WTC11 (cell line): ENCODE data around the gene CNTN1. TPM values are rescaled to one million over a fixed set of nuclear protein-coding genes. Genes with fewer than 3 reads are reported as not detected.

Source experiments
- ATAC-seq: fragments of 200-7000 bp; cut with Tn5 transposase; 2 replicates; pipeline ENCODE4 v1.10.0; 2021; ENCODE audit warnings: mild to moderate bottlenecking, moderate library complexity
- CTCF ChIA-PET: fragments of 300-600 bp; sonication (Branson Sonifier 250); formaldehyde crosslinking; loops from one replicate; lab custom pipeline; 2021; ENCODE audit warnings: antibody characterized with exemption; lab: Charles Lee
- POLR2A ChIA-PET: fragments of 350-600 bp; sonication (Branson Sonifier 250); formaldehyde crosslinking; loops from one replicate; lab custom pipeline; 2021; ENCODE audit warnings: antibody characterized with exemption; lab: Charles Lee
- DNase-seq: peaks from one replicate; pipeline ENCODE4 v3.0.0; 2021; ENCODE audit warnings: low spot score
- H3K27ac Mint-ChIP-seq: 2 replicates; pipeline ENCODE4 v1.8.0; 2021; ENCODE audit warnings: mixed read lengths
- H3K27me3 Mint-ChIP-seq: 2 replicates; pipeline ENCODE4 v1.8.0; 2021; ENCODE audit warnings: low read depth, mild to moderate bottlenecking, moderate library complexity, mixed read lengths
- H3K36me3 Mint-ChIP-seq: 2 replicates; pipeline ENCODE4 v1.8.0; 2021; ENCODE audit warnings: mixed read lengths
- H3K4me1 Mint-ChIP-seq: 2 replicates; pipeline ENCODE4 v1.8.0; 2022; ENCODE audit warnings: mixed read lengths
- H3K4me3 Mint-ChIP-seq: 2 replicates; pipeline ENCODE4 v1.8.0; 2021; ENCODE audit warnings: mild to moderate bottlenecking, moderate library complexity, mixed read lengths
- H3K9me3 Mint-ChIP-seq: 2 replicates; pipeline ENCODE4 v1.8.0; 2021; ENCODE audit warnings: mixed read lengths
- ATF3 ChIP-seq: sonication (generic); formaldehyde crosslinking; conservative IDR thresholded peaks from 2 replicates; pipeline ENCODE4 v1.8.1; 2022; ENCODE audit warnings: mild to moderate bottlenecking, missing genetic modification reagents
- ATF6 ChIP-seq: sonication (generic); formaldehyde crosslinking; IDR thresholded peaks from 2 replicates; pipeline ENCODE4 v1.8.1; 2023; ENCODE audit warnings: mild to moderate bottlenecking, missing genetic modification reagents
- E2F4 ChIP-seq: sonication (generic); formaldehyde crosslinking; IDR thresholded peaks from 2 replicates; pipeline ENCODE4 v1.8.1; 2022; ENCODE audit warnings: low read depth, mild to moderate bottlenecking, moderate library complexity, missing genetic modification reagents, borderline replicate concordance
- ERG ChIP-seq: fragments of 250-450 bp; sonication (Bioruptor Pico); IDR thresholded peaks from 2 replicates; pipeline ENCODE4 v1.8.0; 2021; ENCODE audit warnings: mild to moderate bottlenecking
- ETV6 ChIP-seq: sonication (generic); formaldehyde crosslinking; IDR thresholded peaks from 2 replicates; pipeline ENCODE4 v1.8.1; 2022; ENCODE audit warnings: mild to moderate bottlenecking, missing genetic modification reagents
- FOXJ3 ChIP-seq: sonication (generic); formaldehyde crosslinking; IDR thresholded peaks from 2 replicates; pipeline ENCODE4 v1.9.0; 2021; ENCODE audit warnings: missing genetic modification reagents, mild to moderate bottlenecking, borderline replicate concordance
- FOXP1 ChIP-seq: sonication (generic); formaldehyde crosslinking; IDR thresholded peaks from 2 replicates; pipeline ENCODE4 v1.8.0; 2022; ENCODE audit warnings: missing genetic modification reagents, mild to moderate bottlenecking, moderate library complexity, borderline replicate concordance
- FOXP4 ChIP-seq: sonication (generic); formaldehyde crosslinking; IDR thresholded peaks from 2 replicates; pipeline ENCODE4 v1.8.0; 2022; ENCODE audit warnings: mild to moderate bottlenecking, missing genetic modification reagents
- GTF2I ChIP-seq: fragments of 250-450 bp; sonication (Bioruptor Pico); conservative IDR thresholded peaks from 2 replicates; pipeline ENCODE4 v1.4.0; 2021; ENCODE audit warnings: mild to moderate bottlenecking
- IRF2 ChIP-seq: sonication (generic); formaldehyde crosslinking; IDR thresholded peaks from 2 replicates; pipeline ENCODE4 v1.8.0; 2022; ENCODE audit warnings: low read depth, missing genetic modification reagents, borderline replicate concordance
- MAX ChIP-seq: sonication (generic); formaldehyde crosslinking; IDR thresholded peaks from 2 replicates; pipeline ENCODE4 v1.8.0; 2022; ENCODE audit warnings: mild to moderate bottlenecking, missing genetic modification reagents
- MYBL2 ChIP-seq: sonication (generic); formaldehyde crosslinking; IDR thresholded peaks from 2 replicates; pipeline ENCODE4 v1.8.1; 2023; ENCODE audit warnings: mild to moderate bottlenecking, moderate library complexity, missing genetic modification reagents
- NR1H2 ChIP-seq: sonication (generic); formaldehyde crosslinking; IDR thresholded peaks from 2 replicates; pipeline ENCODE4 v1.9.0; 2021; ENCODE audit warnings: mild to moderate bottlenecking, moderate library complexity, missing genetic modification reagents
- NR2C2 ChIP-seq: sonication (generic); formaldehyde crosslinking; IDR thresholded peaks from 2 replicates; pipeline ENCODE4 v1.8.0; 2022; ENCODE audit warnings: mild to moderate bottlenecking, missing genetic modification reagents
- NR3C1 ChIP-seq: sonication (generic); formaldehyde crosslinking; conservative IDR thresholded peaks from 2 replicates; pipeline ENCODE4 v1.8.1; 2023; ENCODE audit warnings: low read depth, mild to moderate bottlenecking, missing genetic modification reagents
- PRDM15 ChIP-seq: sonication (generic); formaldehyde crosslinking; IDR thresholded peaks from 2 replicates; pipeline ENCODE4 v1.8.0; 2022; ENCODE audit warnings: missing genetic modification reagents
- PRRX2 ChIP-seq: fragments of 250-450 bp; sonication (Bioruptor Pico); IDR thresholded peaks from 2 replicates; pipeline ENCODE4 v1.8.0; 2021; ENCODE audit warnings: mild to moderate bottlenecking
- RORB ChIP-seq: fragments of 250-450 bp; sonication (Bioruptor Pico); IDR thresholded peaks from 2 replicates; pipeline ENCODE4 v1.9.0; 2021; ENCODE audit warnings: mild to moderate bottlenecking
- SOX15 ChIP-seq: fragments of 250-450 bp; sonication (Bioruptor Pico); IDR thresholded peaks from 2 replicates; pipeline ENCODE4 v1.9.0; 2021; ENCODE audit warnings: mild to moderate bottlenecking
- TEAD4 ChIP-seq: sonication (generic); formaldehyde crosslinking; IDR thresholded peaks from 2 replicates; pipeline ENCODE4 v1.8.0; 2022; ENCODE audit warnings: mild to moderate bottlenecking, missing genetic modification reagents
- TP53 ChIP-seq: sonication (generic); formaldehyde crosslinking; IDR thresholded peaks from 2 replicates; pipeline ENCODE4 v1.8.1; 2023; ENCODE audit warnings: mild to moderate bottlenecking, missing genetic modification reagents
- ZMAT4 ChIP-seq: fragments of 250-450 bp; sonication (Bioruptor Pico); IDR thresholded peaks from 2 replicates; pipeline ENCODE4 v1.9.0; 2021; ENCODE audit warnings: mild to moderate bottlenecking
- ZNF416 ChIP-seq: fragments of 250-450 bp; sonication (Bioruptor Pico); IDR thresholded peaks from 2 replicates; pipeline ENCODE4 v1.9.0; 2021; ENCODE audit warnings: mild to moderate bottlenecking, inconsistent platforms
- total RNA-seq: library from RNA; stranded (reverse); gene quantifications from 3 replicates; pipeline ENCODE4 v1.2.3, GENCODE V29; 2021

The CNTN1 gene
- total RNA-seq, 1 experiment from 2014 or later, result 16.9 TPM

- no peak for TF ChIP-seq FOXP4
- no peak for TF ChIP-seq ZNF416 (CRISPR knock-in tag)
Observed at GRCh38 chr12:40833818-40834217, 141.6 kb downstream of the CNTN1 start (continued).

GRCh38 chr12:40834321-40834720 is 142.1 kb downstream of the CNTN1 start:
- TF ChIP-seq ZMAT4, result no peak
- TF ChIP-seq RORB (CRISPR knock-in tag), result no peak
- TF ChIP-seq MYBL2, result no peak
- no peak for TF ChIP-seq ETV6 (CRISPR knock-in tag)
- TF ChIP-seq IRF2 (CRISPR knock-in tag), result no peak
- no peak for TF ChIP-seq NR2C2 (CRISPR knock-in tag)
- TF ChIP-seq SOX15 (CRISPR knock-in tag), result no peak
- no peak for TF ChIP-seq ATF3 (CRISPR knock-in tag)
- no peak for TF ChIP-seq NR3C1
- no peak for TF ChIP-seq ATF6 (CRISPR knock-in tag)
- no peak for TF ChIP-seq GTF2I
- H3K4me3 Mint-ChIP-seq, result no peak overlapping the region
- ATAC-seq, result no peak
- peaks cover 4% of the 10 kb centered on the region for H3K4me1 Mint-ChIP-seq
- CTCF ChIA-PET, result no interaction called here
- POLR2A ChIA-PET, result no interaction called here
- no peaks in the 10 kb centered on the region for H3K36me3 Mint-ChIP-seq
- no peak overlapping the region for H3K27ac Mint-ChIP-seq
- H3K27me3 Mint-ChIP-seq, result no peaks in the 10 kb centered on the region
- DNase-seq, result no peak
- no peaks in the 10 kb centered on the region for H3K9me3 Mint-ChIP-seq

GRCh38 chr12:40837891-40838429 is 145.7 kb downstream of the CNTN1 start:
- H3K36me3 Mint-ChIP-seq, result no peaks in the 10 kb centered on the region
- no peaks in the 10 kb centered on the region for H3K27me3 Mint-ChIP-seq
- no peak overlapping the region for H3K4me3 Mint-ChIP-seq
- H3K4me1 Mint-ChIP-seq, result no peaks in the 10 kb centered on the region
- ATAC-seq (no peak), DNase-seq (no peak)
- ChIA-PET POLR2A (no interaction called here), CTCF (no interaction called here)
- no peaks in the 10 kb centered on the region; the same call in 1 of the 2 replicates for H3K9me3 Mint-ChIP-seq
- H3K27ac Mint-ChIP-seq, result no peak overlapping the region
- no peak for TF ChIP-seq FOXP1
- TF ChIP-seq MAX, result no peak
- no peak for TF ChIP-seq PRRX2 (CRISPR knock-in tag)
- no peak for TF ChIP-seq PRDM15 (CRISPR knock-in tag)
- TF ChIP-seq ERG, result no peak
- TF ChIP-seq SOX15 (CRISPR knock-in tag), result no peak
- no peak for TF ChIP-seq FOXJ3 (CRISPR knock-in tag)
- no peak for TF ChIP-seq E2F4 (CRISPR knock-in tag)
- TF ChIP-seq TP53, result no peak
- TF ChIP-seq TEAD4 (CRISPR knock-in tag), result no peak
- TF ChIP-seq NR1H2 (CRISPR knock-in tag), result no peak
